OCI-LY7 (cell line): ENCODE results near the gene LHX5. TPM values are rescaled to one million over a fixed set of nuclear protein-coding genes. Genes with fewer than 3 reads are reported as not detected.

ENCODE experiments used
- BruUV-seq: library from RNA; stranded (reverse); fragments of 400-500 nt; replicated peaks from 2 replicates; lab custom pipeline; 2021; lab: Mats Ljungman, UMichigan
- CTCF ChIA-PET: fragments of 300-600 bp; sonication (Branson Sonifier 250); formaldehyde crosslinking; loops from one replicate; lab custom pipeline; 2022; ENCODE audit warnings: antibody characterized with exemption; ENCODE audit not compliant: unreplicated experiment; lab: Charles Lee
- POLR2A ChIA-PET: fragments of 300-600 bp; sonication (Branson Sonifier 250); formaldehyde crosslinking; loops from one replicate; lab custom pipeline; 2022; ENCODE audit warnings: antibody characterized with exemption; lab: Charles Lee
- DNase-seq: peaks from one replicate; pipeline ENCODE4 v3.0.0-alpha.2; 2015; ENCODE audit warnings: low spot score
- H2AFZ ChIP-seq: fragments of 200-600 bp; sonication (generic), shearing (Covaris generic); 2 replicates; pipeline ENCODE4 v1.6.1; 2014; ENCODE audit warnings: mild to moderate bottlenecking, antibody characterized with exemption, low read length, moderate library complexity
- H3K27ac ChIP-seq: fragments of 200-600 bp; sonication (generic); 2 replicates; pipeline ENCODE4 v1.5.1; 2014; ENCODE audit warnings: mixed run types, low read depth, mild to moderate bottlenecking, moderate library complexity, low read length, inconsistent platforms; ENCODE audit not compliant: poor library complexity, severe bottlenecking
- H3K36me3 ChIP-seq: fragments of 200-600 bp; sonication (generic); 2 replicates; pipeline ENCODE4 v1.6.1; 2014; ENCODE audit warnings: mild to moderate bottlenecking, antibody characterized with exemption, low read length, moderate library complexity, mixed read lengths; ENCODE audit not compliant: insufficient read depth
- H3K4me1 ChIP-seq: fragments of 200-600 bp; sonication (generic); 2 replicates; pipeline ENCODE4 v1.5.1; 2014; ENCODE audit warnings: mild to moderate bottlenecking, low read length; ENCODE audit not compliant: insufficient read depth, poor library complexity, severe bottlenecking
- H3K4me2 ChIP-seq: fragments of 200-600 bp; sonication (generic); 2 replicates; pipeline ENCODE4 v1.6.1; 2014; ENCODE audit warnings: mild to moderate bottlenecking, low read length
- H3K4me3 ChIP-seq: fragments of 200-600 bp; sonication (generic); 2 replicates; pipeline ENCODE4 v1.5.1; 2014; ENCODE audit warnings: mild to moderate bottlenecking, low read depth, low read length; ENCODE audit not compliant: poor library complexity, severe bottlenecking
- H3K79me2 ChIP-seq: fragments of 200-600 bp; sonication (generic); 2 replicates; pipeline ENCODE4 v1.6.1; 2016; ENCODE audit warnings: low read depth, mild to moderate bottlenecking, low read length, moderate library complexity, mixed read lengths; ENCODE audit not compliant: insufficient read depth
- H3K9me2 ChIP-seq: fragments of 200-600 bp; sonication (generic); 2 replicates; pipeline ENCODE4 v1.6.1; 2016; ENCODE audit warnings: mild to moderate bottlenecking, low read length, mixed read lengths; ENCODE audit not compliant: insufficient read depth
- H3K9me3 ChIP-seq: fragments of 200-600 bp; sonication (generic); 2 replicates; pipeline ENCODE4 v1.6.1; 2014; ENCODE audit warnings: mild to moderate bottlenecking, mixed run types, low read length, mixed read lengths
- H4K20me1 ChIP-seq: fragments of 200-600 bp; sonication (generic); 2 replicates; pipeline ENCODE4 v1.6.1; 2014; ENCODE audit warnings: mild to moderate bottlenecking, antibody characterized with exemption, low read length, moderate library complexity, mixed read lengths; ENCODE audit not compliant: insufficient read depth
- CTCF ChIP-seq: fragments of 200-600 bp; sonication (generic); conservative IDR thresholded peaks from 2 replicates; pipeline ENCODE4 v1.5.1; 2014; ENCODE audit warnings: mild to moderate bottlenecking, antibody characterized with exemption, low read length, moderate library complexity, mixed read lengths
- EZH2phosphoT487 ChIP-seq: fragments of 200-600 bp; sonication (generic); IDR thresholded peaks from 2 replicates; pipeline ENCODE4 v1.6.1; 2018; ENCODE audit warnings: low read depth, borderline replicate concordance, mild to moderate bottlenecking, mixed run types, antibody characterized with exemption, low read length, moderate library complexity, mixed read lengths
- intact Hi-C: fragments of 100-400 bp; cut with micrococcal nuclease; formaldehyde crosslinking; loops from one replicate; pipeline ENCODE4 v1.10.0; 2022; ENCODE audit not compliant: unreplicated experiment
- total RNA-seq, 2 experiments: library from RNA; depleted of rRNA in 1 of 2; stranded (reverse); fragments of >200 nt in 1 of 2; shearing (Covaris generic) in 1 of 2; gene quantifications; 2 replicates each; pipeline ENCODE4 v1.2.3, GENCODE V29; 2014 to 2022

Gene LHX5
- total RNA-seq, 2 experiments from 2014 or later, result not detected

GRCh38 chr12:113464852-113465719, 6.6 kb downstream of the LHX5 start:
- intact Hi-C loops, result loop anchor here (5.0 kb wide), 1 partner anchor 447 kb away; no protein-coding TSS in a partner anchor
- H3K9me3 ChIP-seq, result no peaks in the 10 kb centered on the region
- no peak overlapping the region for H3K27ac ChIP-seq
- H3K79me2 ChIP-seq, result no peaks in the 10 kb centered on the region
- CTCF ChIA-PET, result no interaction called here
- no peak for DNase-seq
- BruUV-seq, result no TSS peak
- no peak overlapping the region for H3K4me2 ChIP-seq
- H4K20me1 ChIP-seq, result no peaks in the 10 kb centered on the region
- H3K4me1 ChIP-seq, result no peaks in the 10 kb centered on the region
- no peaks in the 10 kb centered on the region for H3K36me3 ChIP-seq
- TF ChIP-seq EZH2phosphoT487 (no peak), CTCF (no peak)
- H2AFZ ChIP-seq, result no peak overlapping the region
- no peak overlapping the region for H3K4me3 ChIP-seq
- POLR2A ChIA-PET, result no interaction called here
- no peaks in the 10 kb centered on the region for H3K9me2 ChIP-seq

GRCh38 chr12:113464452-113464775, 7.3 kb downstream of the LHX5 start:
- CTCF ChIA-PET, result no interaction called here
- no peaks in the 10 kb centered on the region for H3K79me2 ChIP-seq
- no peak for TF ChIP-seq CTCF
- no peak for TF ChIP-seq EZH2phosphoT487
- H3K27ac ChIP-seq, result no peak overlapping the region
- no peak overlapping the region for H3K4me2 ChIP-seq
- intact Hi-C loops, result loop anchor here (5.0 kb wide), 1 partner anchor 448 kb away; no protein-coding TSS in a partner anchor
- no peaks in the 10 kb centered on the region for H3K36me3 ChIP-seq
- H3K4me3 ChIP-seq, result no peak overlapping the region
- no peaks in the 10 kb centered on the region for H4K20me1 ChIP-seq
- no peaks in the 10 kb centered on the region for H3K9me3 ChIP-seq
- no TSS peak for BruUV-seq
- POLR2A ChIA-PET, result no interaction called here
- H2AFZ ChIP-seq, result no peak overlapping the region
- DNase-seq, result no peak
- peaks cover 5% of the 10 kb centered on the region for H3K4me1 ChIP-seq
- no peaks in the 10 kb centered on the region for H3K9me2 ChIP-seq
